H1 (cell line): ENCODE data around the gene LCP1. TPM values are rescaled to one million over a fixed set of nuclear protein-coding genes. Genes with fewer than 3 reads are reported as not detected.

Source experiments
- CTCF ChIA-PET: fragments of 300-600 bp; sonication (Branson Sonifier 250); formaldehyde crosslinking; loops from one replicate; lab custom pipeline; 2021; ENCODE audit not compliant: partially characterized antibody; lab: Charles Lee
- POLR2A ChIA-PET: fragments of 300-600 bp; sonication (Branson Sonifier 250); formaldehyde crosslinking; loops from one replicate; lab custom pipeline; 2021; ENCODE audit warnings: inconsistent platforms; ENCODE audit not compliant: partially characterized antibody; lab: Charles Lee
- DNase-seq, 2 experiments: peaks; one replicate each; pipeline versions ENCODE4 v3.0.0 to v3.0.0-alpha.2; 2010 to 2022; ENCODE audit warnings: low spot score in 2 of 2, low read depth in 1 of 2, mixed read lengths in 1 of 2
- FAIRE-seq: peaks from 2 replicates; lab custom pipeline; 2011; peaks lifted over from hg19 to GRCh38; lab: Jason Lieb, UNC
- H2AFZ ChIP-seq: 2 replicates; pipeline ENCODE4 v1.8.1; 2012; ENCODE audit warnings: low read length, inconsistent platforms
- H2AK5ac ChIP-seq: 2 replicates; pipeline ENCODE4 v1.6.1; 2013; ENCODE audit warnings: low read depth, low read length
- H2BK120ac ChIP-seq: replicated peaks from 2 replicates; pipeline ENCODE3; 2013; ENCODE audit warnings: low read depth, low read length, inconsistent platforms
- H2BK12ac ChIP-seq: 2 replicates; pipeline ENCODE4 v1.6.1; 2013; ENCODE audit warnings: low read depth, low read length
- H2BK15ac ChIP-seq: 2 replicates; pipeline ENCODE4 v1.6.1; 2013; ENCODE audit warnings: low read length
- H2BK20ac ChIP-seq: 2 replicates; pipeline ENCODE4 v1.6.1; 2013; ENCODE audit warnings: low read length
- H2BK5ac ChIP-seq: 2 replicates; pipeline ENCODE4 v1.6.1; 2013; ENCODE audit warnings: low read depth, low read length
- H3K14ac ChIP-seq: 2 replicates; pipeline ENCODE4 v1.6.1; 2013; ENCODE audit warnings: inconsistent platforms; ENCODE audit not compliant: insufficient read length
- H3K18ac ChIP-seq: 2 replicates; pipeline ENCODE4 v1.6.1; 2013; ENCODE audit warnings: low read length; ENCODE audit errors: extremely low read depth
- H3K23ac ChIP-seq: 2 replicates; pipeline ENCODE4 v1.6.1; 2013; ENCODE audit warnings: inconsistent platforms; ENCODE audit not compliant: insufficient read length
- H3K23me2 ChIP-seq: 2 replicates; pipeline ENCODE4 v1.6.1; 2013; ENCODE audit warnings: low read depth, low read length
- H3K27ac ChIP-seq: 2 replicates; pipeline ENCODE4 v1.6.1; 2011; ENCODE audit warnings: low read depth, low read length, inconsistent platforms
- H3K27me3 ChIP-seq, 4 experiments: replicated peaks in 1 of 4; 1 replicate in 1 of 4; 2 replicates in 3 of 4; pipeline versions ENCODE4 v1.6.1 to v1.8.1; 2011 to 2013; ENCODE audit warnings: low read length in 3 of 4, mild to moderate bottlenecking in 3 of 4, inconsistent platforms in 2 of 4, mixed read lengths in 2 of 4, moderate library complexity in 1 of 4; ENCODE audit not compliant: control insufficient read depth in 3 of 4, insufficient read depth in 3 of 4; ENCODE audit errors: extremely low read depth in 1 of 4
- H3K36me3 ChIP-seq, 4 experiments: 2 replicates each; pipeline versions ENCODE4 v1.6.1 to v1.8.1; 2011 to 2013; ENCODE audit warnings: mild to moderate bottlenecking in 4 of 4, low read length in 3 of 4, moderate library complexity in 2 of 4, control low read depth in 1 of 4, inconsistent platforms in 1 of 4; ENCODE audit not compliant: insufficient read depth in 4 of 4, control insufficient read depth in 2 of 4
- H3K4ac ChIP-seq: replicated peaks from 2 replicates; pipeline ENCODE3; 2013; ENCODE audit warnings: low read length, low read depth, mixed read lengths, inconsistent platforms; ENCODE audit not compliant: insufficient read length
- H3K4me1 ChIP-seq, 4 experiments: replicated peaks in 1 of 4; 1 replicate in 1 of 4; 2 replicates in 3 of 4; pipeline versions ENCODE4 v1.6.1 to v1.8.1; 2011 to 2013; ENCODE audit warnings: low read length in 3 of 4, inconsistent platforms in 2 of 4, mixed read lengths in 1 of 4; ENCODE audit not compliant: insufficient read depth in 4 of 4, control insufficient read depth in 3 of 4
- H3K4me2 ChIP-seq, 2 experiments: 2 replicates each; pipeline versions ENCODE4 v1.6.1 to v1.8.1; 2011 to 2013; ENCODE audit warnings: low read depth in 2 of 2, low read length in 2 of 2, control low read depth in 1 of 2, inconsistent platforms in 1 of 2, mild to moderate bottlenecking in 1 of 2; ENCODE audit not compliant: insufficient read depth in 1 of 2
- H3K4me3 ChIP-seq, 4 experiments: fragments of 200-600, 300-600 bp in 1 of 4; sonication (generic), shearing (Covaris generic), sonication (Bioruptor Twin) in 1 of 4; 2 replicates each; pipeline versions ENCODE4 v1.5.1 to v1.8.1; 2011 to 2016; ENCODE audit warnings: low read length in 4 of 4, low read depth in 3 of 4, control low read depth in 2 of 4, inconsistent platforms in 2 of 4, mild to moderate bottlenecking in 2 of 4, mixed read lengths in 1 of 4, moderate library complexity in 1 of 4; ENCODE audit not compliant: insufficient read depth in 2 of 4; ENCODE audit errors: extremely low read depth in 1 of 4
- H3K56ac ChIP-seq: replicated peaks from 2 replicates; pipeline ENCODE3; 2013; ENCODE audit warnings: low read depth, mild to moderate bottlenecking, mixed read lengths, low read length, inconsistent platforms; ENCODE audit not compliant: insufficient read length
- H3K79me1 ChIP-seq: 2 replicates; pipeline ENCODE4 v1.6.1; 2013; ENCODE audit warnings: low read depth, low read length, control low read depth
- H3K79me2 ChIP-seq, 2 experiments: 2 replicates each; pipeline versions ENCODE4 v1.6.1 to v1.8.1; 2012 to 2013; ENCODE audit warnings: low read length in 2 of 2, mild to moderate bottlenecking in 2 of 2, inconsistent platforms in 1 of 2; ENCODE audit not compliant: insufficient read depth in 2 of 2, control insufficient read depth in 1 of 2
- H3K9ac ChIP-seq, 4 experiments: replicated peaks in 1 of 4; 1 replicate in 1 of 4; 2 replicates in 3 of 4; pipeline versions ENCODE4 v1.6.1 to v1.8.1; 2011 to 2013; ENCODE audit warnings: low read depth in 3 of 4, low read length in 3 of 4, control low read depth in 2 of 4, mild to moderate bottlenecking in 2 of 4, moderate library complexity in 2 of 4, inconsistent platforms in 1 of 4; ENCODE audit errors: extremely low read depth in 1 of 4
- H3K9me3 ChIP-seq, 2 experiments: 2 replicates each; pipeline versions ENCODE4 v1.6.1 to v1.8.1; 2012 to 2013; ENCODE audit warnings: mild to moderate bottlenecking in 2 of 2, moderate library complexity in 2 of 2, control low read depth in 1 of 2, inconsistent platforms in 1 of 2, low read depth in 1 of 2, low read length in 1 of 2, mixed read lengths in 1 of 2; ENCODE audit not compliant: insufficient read depth in 2 of 2
- H4K20me1 ChIP-seq, 2 experiments: replicated peaks in 1 of 2; 2 replicates each; pipeline versions ENCODE3 to v1.8.1; 2011 to 2013; ENCODE audit warnings: inconsistent platforms in 2 of 2, low read length in 2 of 2, mild to moderate bottlenecking in 1 of 2; ENCODE audit not compliant: insufficient read depth in 2 of 2, control insufficient read depth in 1 of 2
- H4K5ac ChIP-seq: 2 replicates; pipeline ENCODE4 v1.6.1; 2013; ENCODE audit warnings: low read length, low read depth, mixed read lengths, inconsistent platforms; ENCODE audit not compliant: insufficient read length
- H4K8ac ChIP-seq: 2 replicates; pipeline ENCODE4 v1.8.0; 2013; ENCODE audit warnings: mild to moderate bottlenecking, moderate library complexity, low read length, inconsistent platforms; ENCODE audit not compliant: insufficient read depth; ENCODE audit errors: extremely low read depth
- H4K91ac ChIP-seq: replicated peaks from 2 replicates; pipeline ENCODE3; 2013; ENCODE audit warnings: low read length, mixed read lengths, inconsistent platforms; ENCODE audit not compliant: insufficient read length
- BCL11A ChIP-seq, 2 experiments: IDR thresholded peaks; one replicate each; pipeline ENCODE4 v1.6.1; 2011; ENCODE audit warnings: low read depth in 2 of 2, low read length in 2 of 2, mild to moderate bottlenecking in 2 of 2
- CBX8 ChIP-seq: fragments of 300-800, 300-1000 bp; sonication (generic); IDR thresholded peaks from 2 replicates; pipeline ENCODE4 v1.7.1; 2016; ENCODE audit warnings: low read depth, low read length, borderline replicate concordance
- CTBP2 ChIP-seq: IDR thresholded peaks from 2 replicates; pipeline ENCODE4 v1.7.0; 2011; ENCODE audit warnings: borderline replicate concordance, mild to moderate bottlenecking, moderate library complexity, mixed read lengths, low read length; ENCODE audit not compliant: insufficient read depth, insufficient read length
- CTCF ChIP-seq, 3 experiments: IDR thresholded peaks; 1 replicate in 2 of 3; 2 replicates in 1 of 3; pipeline versions ENCODE4 v1.5.1 to v1.6.1; 2011; ENCODE audit warnings: low read length in 3 of 3, mild to moderate bottlenecking in 3 of 3, inconsistent platforms in 2 of 3, low read depth in 1 of 3, moderate library complexity in 1 of 3; ENCODE audit not compliant: insufficient read depth in 1 of 3; ENCODE audit errors: control extremely low read depth in 1 of 3
- EZH2 ChIP-seq: fragments of 200-600 bp; sonication (generic); IDR thresholded peaks from 2 replicates; pipeline ENCODE4 v1.7.1; 2012; ENCODE audit warnings: low read depth, mild to moderate bottlenecking, moderate library complexity, low read length, inconsistent platforms; ENCODE audit not compliant: severe bottlenecking
- POLR2AphosphoS5 ChIP-seq: IDR thresholded peaks from 2 replicates; pipeline ENCODE4 v1.6.1; 2011; ENCODE audit warnings: low read depth, low read length
- RBBP5 ChIP-seq: IDR thresholded peaks from 2 replicates; pipeline ENCODE4 v1.7.1; 2012; ENCODE audit warnings: low read depth, mild to moderate bottlenecking, inconsistent platforms, low read length, moderate library complexity, borderline replicate concordance
- TBP ChIP-seq: IDR thresholded peaks from 2 replicates; pipeline ENCODE4 v1.6.1; 2011; ENCODE audit warnings: low read depth, low read length, improper control_type of control experiment
- TCF12 ChIP-seq: IDR thresholded peaks from 2 replicates; pipeline ENCODE4 v1.6.1; 2011; ENCODE audit warnings: low read depth, mild to moderate bottlenecking, low read length
- TEAD4 ChIP-seq: IDR thresholded peaks from 2 replicates; pipeline ENCODE4 v1.6.1; 2012; ENCODE audit warnings: low read depth, low read length, inconsistent platforms, mixed read lengths
- WGBS, 2 experiments: shearing (Covaris generic) in 1 of 2; methylation state at CpG; one replicate each; pipeline versions ENCODE4 v1.1.6 to v1.1.7; 2013 to 2015; ENCODE audit warnings: low lambda C conversion rate in 2 of 2, mixed read lengths in 2 of 2, inconsistent platforms in 1 of 2, low coverage in 1 of 2, missing lambda C conversion rate in 1 of 2; ENCODE audit not compliant: insufficient replicate concordance in 2 of 2, insufficient coverage in 1 of 2, insufficient read length in 1 of 2; ENCODE audit errors: extremely low coverage in 1 of 2, missing lambda C conversion rate in 1 of 2; 5-methylcytosine and 5-hydroxymethylcytosine counted together
- polyA plus RNA-seq, 7 experiments: library from polyadenylated mRNA; depleted of rRNA in 3 of 7; stranded (reverse) in 5 of 7; unstranded in 2 of 7; fragments of >200 nt in 5 of 7; fragments of 200-250 nt in 2 of 7; gene quantifications; 1 replicate in 5 of 7; 2 replicates in 1 of 7; 4 replicates in 1 of 7; pipeline versions ENCODE4 v1.2.1 to v1.2.3, GENCODE V29; 2011 to 2013; ENCODE audit warnings: missing spikeins in 2 of 7, mixed read lengths in 2 of 7
- total RNA-seq: library from RNA; stranded (reverse); fragmentation: NEBNext Ultra II Directional; extraction: Animal tissue kit (Norgen Biotek cat#: 25700); gene quantifications from 2 replicates; pipeline ENCODE4 v1.2.1, GENCODE V29; 2021

LCP1 gene
- total and polyA plus RNA-seq, 2 of the 8 experiments (the other 6 are each of a cell fraction or from before 2014, with no cell fraction given), result 0.65 to 4.3 TPM

DNA sequence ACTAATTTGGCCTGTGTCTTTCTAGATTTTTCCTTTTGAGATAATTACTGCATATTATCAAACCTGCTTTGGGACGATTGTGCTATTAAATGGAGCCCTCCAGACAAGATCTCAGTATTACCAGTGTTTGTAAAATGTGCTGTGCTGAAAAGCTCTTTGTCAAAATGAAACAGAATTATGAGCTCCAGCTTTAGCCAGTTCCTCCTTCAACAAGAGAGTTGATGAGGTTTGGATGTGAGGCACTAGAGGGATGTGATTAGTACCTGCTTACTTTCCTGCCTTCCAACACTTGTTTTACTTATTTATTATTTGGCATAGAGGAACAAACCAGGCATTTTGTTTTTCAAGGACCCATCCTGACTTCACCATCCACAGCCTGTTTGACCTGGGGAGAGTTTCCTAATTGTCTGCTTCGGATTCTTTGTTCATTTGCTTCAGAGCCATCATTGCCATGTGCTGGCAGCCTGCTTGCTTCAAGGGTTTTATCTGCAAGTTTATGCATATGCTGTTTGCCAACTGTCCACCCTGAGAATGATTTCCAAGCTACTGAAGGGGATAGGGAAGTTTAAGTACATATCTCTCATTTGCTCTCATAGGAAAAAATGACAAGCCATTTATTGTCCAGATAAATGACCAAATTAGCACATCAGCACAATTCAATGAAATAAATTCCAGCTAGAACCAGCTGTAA, 44.2 kb downstream of the LCP1 start:
- no peak overlapping the region for H3K4me3 ChIP-seq
- WGBS, 2 experiments, result 86% methylated on average over 2 of the region's 2 CpGs; no CpG with 5 or more reads in 1 of the 2 experiments
- H2BK15ac ChIP-seq, result no peak overlapping the region
- no peak overlapping the region for H2BK12ac ChIP-seq
- CTCF ChIA-PET, result interaction anchor here (2.9 to 3.5 kb wide), 2 partner anchors 9 to 12 kb away, joined by 8 to 21 read pairs; no protein-coding TSS in a partner anchor
- peaks cover 0 to 4% (median 2%) of the 10 kb centered on the region in 4 experiments; a peak in 2 of 7 replicates for H3K4me1 ChIP-seq
- H3K27me3 ChIP-seq, result no peaks in the 10 kb centered on the region
- H2BK5ac ChIP-seq, result no peak overlapping the region
- H3K4ac ChIP-seq, result no peak overlapping the region
- no peak overlapping the region for H3K9ac ChIP-seq
- no peak overlapping the region for H2AFZ ChIP-seq
- no peak overlapping the region for H4K8ac ChIP-seq
- no peaks in the 10 kb centered on the region for H3K79me1 ChIP-seq
- no peak overlapping the region for H3K4me2 ChIP-seq
- H4K91ac ChIP-seq, result no peak overlapping the region
- no peaks in the 10 kb centered on the region for H3K36me3 ChIP-seq
- H3K9me3 ChIP-seq, result no peaks in the 10 kb centered on the region
- POLR2A ChIA-PET, result no interaction called here
- DNase-seq (no peak), FAIRE-seq (no peak)
- H3K23me2 ChIP-seq, result no peaks in the 10 kb centered on the region
- no peak overlapping the region for H3K23ac ChIP-seq
- no peak overlapping the region for H2BK120ac ChIP-seq
- no peak overlapping the region for H2AK5ac ChIP-seq
- H3K14ac ChIP-seq, result no peak overlapping the region
- no peak overlapping the region for H3K18ac ChIP-seq
- no peak overlapping the region for H4K5ac ChIP-seq
- no peak overlapping the region for H2BK20ac ChIP-seq
- H3K27ac ChIP-seq, result no peak overlapping the region
- H3K56ac ChIP-seq, result no peak overlapping the region
- H4K20me1 ChIP-seq, result no peaks in the 10 kb centered on the region
- no peaks in the 10 kb centered on the region for H3K79me2 ChIP-seq
- TF ChIP-seq POLR2AphosphoS5, result no peak
- no peak for TF ChIP-seq EZH2
- TF ChIP-seq TBP, result no peak
- TF ChIP-seq CTCF (IDR thresholded peaks at IDR 0.05; ENCODE audit: control extremely low read depth in 1 of 3, insufficient read depth in 1 of 3, low read depth in 1 of 3, low read length in 3 of 3), result no peak
- no peak for TF ChIP-seq TEAD4
- no peak for TF ChIP-seq RBBP5
- TF ChIP-seq CBX8, result no peak
- no peak for TF ChIP-seq CTBP2
- TF ChIP-seq BCL11A (IDR thresholded peaks at IDR 0.05; ENCODE audit: low read depth in 2 of 2, low read length in 2 of 2), result no peak
- no peak for TF ChIP-seq TCF12
